ENCODE data around the gene ALPG.
"Not testable (repeated sequence)": the region's sequence is repeated elsewhere in the genome, so short reads cannot be mapped to it uniquely, and the experiment has no call there.

The ALPG gene

GRCh38 chr2:232390661-232391060 is 16.0 kb upstream of the ALPG start:
- no peak overlapping the region for H3K4me3 ChIP-seq (ENCODE audit: control insufficient read depth, low read depth, low read length)
- no peak for TF ChIP-seq CTCF (IDR thresholded peaks at IDR 0.05; ENCODE audit: control insufficient read depth, insufficient read depth, low read depth, low read length, missing control alignments)
- no peak for DNase-seq (ENCODE audit: low read depth)

- no peak for TF ChIP-seq CTCF (IDR thresholded peaks at IDR 0.05; ENCODE audit: control insufficient read depth, insufficient read depth, low read depth, low read length, missing control alignments)
- no peak overlapping the region for H3K4me3 ChIP-seq (ENCODE audit: control insufficient read depth, low read depth, low read length)
- no peak for DNase-seq (ENCODE audit: low read depth)
These were observed 13.1 kb upstream of the ALPG start for GRCh38 chr2:232393556-232393955.

GRCh38 chr2:232394431-232394830 is 12.2 kb upstream of the ALPG start:
- H3K4me3 ChIP-seq (ENCODE audit: control insufficient read depth, low read depth, low read length); DNase-seq (ENCODE audit: low read depth): not testable (repeated sequence)

GRCh38 chr2:232395586-232395985 is 11.1 kb upstream of the ALPG start:
- DNase-seq (ENCODE audit: low read depth): no peak
- no peak overlapping the region for H3K4me3 ChIP-seq (ENCODE audit: control insufficient read depth, low read depth, low read length)
- no peak for TF ChIP-seq CTCF (IDR thresholded peaks at IDR 0.05; ENCODE audit: control insufficient read depth, insufficient read depth, low read depth, low read length, missing control alignments)

- no peak for TF ChIP-seq CTCF (IDR thresholded peaks at IDR 0.05; ENCODE audit: control insufficient read depth, insufficient read depth, low read depth, low read length, missing control alignments)
- no peak for DNase-seq (ENCODE audit: low read depth)
- no peak overlapping the region for H3K4me3 ChIP-seq (ENCODE audit: control insufficient read depth, low read depth, low read length)
These were observed 10.0 kb upstream of the ALPG start for GRCh38 chr2:232396683-232397082.

- TF ChIP-seq CTCF (IDR thresholded peaks at IDR 0.05; ENCODE audit: control insufficient read depth, insufficient read depth, low read depth, low read length, missing control alignments): no peak
- H3K4me3 ChIP-seq (ENCODE audit: control insufficient read depth, low read depth, low read length): no peak overlapping the region
- no peak for DNase-seq (ENCODE audit: low read depth)
These were observed 8.2 kb upstream of the ALPG start for GRCh38 chr2:232398293-232399034.

- H3K4me3 ChIP-seq (ENCODE audit: control insufficient read depth, low read depth, low read length): no peak overlapping the region
- DNase-seq (ENCODE audit: low read depth): no peak
- no peak for TF ChIP-seq CTCF (IDR thresholded peaks at IDR 0.05; ENCODE audit: control insufficient read depth, insufficient read depth, low read depth, low read length, missing control alignments)
These were observed 6.2 kb upstream of the ALPG start for GRCh38 chr2:232400256-232401015.
